A673 (cell line): ENCODE data around the gene CAMK2N2. TPM values are rescaled to one million over a fixed set of nuclear protein-coding genes. Genes with fewer than 3 reads are reported as not detected.

Experiments used
- BruUV-seq: library from RNA; stranded (reverse); fragments of 400-500 nt; replicated peaks from 2 replicates; lab custom pipeline; 2021; lab: Mats Ljungman, UMichigan
- CTCF ChIA-PET: fragments of 300-600 bp; sonication (Branson Sonifier 250); formaldehyde crosslinking; loops from one replicate; lab custom pipeline; 2022; ENCODE audit warnings: antibody characterized with exemption; lab: Charles Lee
- POLR2A ChIA-PET: fragments of 300-600 bp; sonication (Branson Sonifier 250); formaldehyde crosslinking; loops from one replicate; lab custom pipeline; 2022; ENCODE audit warnings: antibody characterized with exemption; ENCODE audit not compliant: low non-redundant PET; lab: Charles Lee
- DNase-seq: peaks from one replicate; pipeline ENCODE4 v3.0.0-alpha.2; 2015; ENCODE audit warnings: low spot score
- H3K27ac ChIP-seq: fragments of 200-600 bp; sonication (generic); 2 replicates; pipeline ENCODE4 v1.5.1; 2016; ENCODE audit warnings: mixed run types, low read depth, mild to moderate bottlenecking, mixed read lengths, antibody characterized with exemption, low read length; ENCODE audit not compliant: poor library complexity, severe bottlenecking
- H3K27me3 ChIP-seq: fragments of 200-600 bp; sonication (generic); replicated peaks from 2 replicates; pipeline ENCODE4 v1.6.1; 2017; ENCODE audit warnings: mixed run types, low read depth, mild to moderate bottlenecking, mixed read lengths, antibody characterized with exemption, low read length; ENCODE audit not compliant: insufficient read depth, poor library complexity
- H3K36me3 ChIP-seq: fragments of 200-600 bp; sonication (generic); 2 replicates; pipeline ENCODE4 v1.6.1; 2016; ENCODE audit warnings: mixed run types, mild to moderate bottlenecking, mixed read lengths, antibody characterized with exemption, low read length; ENCODE audit not compliant: insufficient read depth, poor library complexity, severe bottlenecking
- H3K4me1 ChIP-seq: fragments of 200-600 bp; sonication (generic); 2 replicates; pipeline ENCODE4 v1.6.1; 2017; ENCODE audit warnings: mixed run types, mild to moderate bottlenecking, mixed read lengths, antibody characterized with exemption, low read length; ENCODE audit not compliant: insufficient read depth, poor library complexity, severe bottlenecking
- H3K4me3 ChIP-seq: fragments of 200-600 bp; sonication (generic); 2 replicates; pipeline ENCODE4 v1.5.1; 2016; ENCODE audit warnings: low read depth, mixed run types, mild to moderate bottlenecking, mixed read lengths, low read length; ENCODE audit not compliant: poor library complexity, severe bottlenecking
- H3K9me3 ChIP-seq: fragments of 200-600 bp; sonication (generic); 2 replicates; pipeline ENCODE4 v1.6.1; 2016; ENCODE audit warnings: mixed run types, low read depth, mild to moderate bottlenecking, mixed read lengths, antibody characterized with exemption, low read length; ENCODE audit not compliant: poor library complexity, severe bottlenecking
- EZH2 ChIP-seq: fragments of 200-600 bp; sonication (generic); IDR thresholded peaks from 2 replicates; pipeline ENCODE4 v1.6.1; 2017; ENCODE audit warnings: borderline replicate concordance, low read depth, mild to moderate bottlenecking, mixed read lengths, antibody characterized with exemption, low read length; ENCODE audit not compliant: poor library complexity, severe bottlenecking
- intact Hi-C: fragments of 100-400 bp; cut with micrococcal nuclease; formaldehyde crosslinking; loops from one replicate; pipeline ENCODE4 v1.10.0; 2022; ENCODE audit not compliant: unreplicated experiment
- total RNA-seq: library from RNA; stranded (reverse); gene quantifications from 2 replicates; pipeline ENCODE4 v1.2.3, GENCODE V29; 2021
- TF ChIP-seq, protein P1 (sequence below): fragments of 300-800, 200-600 bp; sonication (generic); conservative IDR thresholded peaks from 2 replicates; pipeline ENCODE4 v1.5.1; 2017; ENCODE audit warnings: low read depth, mild to moderate bottlenecking, antibody characterized with exemption, low read length, moderate library complexity, mixed read lengths

Gene CAMK2N2
- total RNA-seq, 1 experiment from 2014 or later = 1.3 TPM

DNA sequence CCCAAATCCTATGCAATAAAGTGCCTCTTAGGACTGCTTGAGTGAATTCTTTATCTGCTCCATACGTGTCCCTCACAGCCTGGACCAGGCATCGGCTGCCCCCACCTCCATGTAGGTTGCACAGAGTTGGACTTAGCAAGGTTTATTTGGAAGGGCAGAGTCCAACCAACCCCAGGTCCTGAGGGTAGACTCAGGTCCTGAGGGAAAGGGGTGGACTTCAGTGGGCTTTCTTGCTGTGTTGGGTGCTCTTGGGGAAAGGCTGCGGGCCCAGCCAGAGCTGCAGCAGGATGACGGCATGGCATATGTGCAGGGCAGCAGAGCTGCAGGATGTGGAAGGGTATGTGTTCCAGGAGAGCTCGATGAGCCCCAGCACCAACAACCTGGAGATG is 19.1 kb downstream of the CAMK2N2 start:
- DNase-seq = no peak
- no peaks in the 10 kb centered on the region for H3K27me3 ChIP-seq
- no peaks in the 10 kb centered on the region for H3K4me1 ChIP-seq
- intact Hi-C loops = no loop called here
- ChIA-PET CTCF (no interaction called here), POLR2A (interaction anchor here (1.2 kb wide), 1 partner anchor 391 kb away, joined by 6 read pairs; no protein-coding TSS in a partner anchor)
- TF ChIP-seq, protein P1, sequence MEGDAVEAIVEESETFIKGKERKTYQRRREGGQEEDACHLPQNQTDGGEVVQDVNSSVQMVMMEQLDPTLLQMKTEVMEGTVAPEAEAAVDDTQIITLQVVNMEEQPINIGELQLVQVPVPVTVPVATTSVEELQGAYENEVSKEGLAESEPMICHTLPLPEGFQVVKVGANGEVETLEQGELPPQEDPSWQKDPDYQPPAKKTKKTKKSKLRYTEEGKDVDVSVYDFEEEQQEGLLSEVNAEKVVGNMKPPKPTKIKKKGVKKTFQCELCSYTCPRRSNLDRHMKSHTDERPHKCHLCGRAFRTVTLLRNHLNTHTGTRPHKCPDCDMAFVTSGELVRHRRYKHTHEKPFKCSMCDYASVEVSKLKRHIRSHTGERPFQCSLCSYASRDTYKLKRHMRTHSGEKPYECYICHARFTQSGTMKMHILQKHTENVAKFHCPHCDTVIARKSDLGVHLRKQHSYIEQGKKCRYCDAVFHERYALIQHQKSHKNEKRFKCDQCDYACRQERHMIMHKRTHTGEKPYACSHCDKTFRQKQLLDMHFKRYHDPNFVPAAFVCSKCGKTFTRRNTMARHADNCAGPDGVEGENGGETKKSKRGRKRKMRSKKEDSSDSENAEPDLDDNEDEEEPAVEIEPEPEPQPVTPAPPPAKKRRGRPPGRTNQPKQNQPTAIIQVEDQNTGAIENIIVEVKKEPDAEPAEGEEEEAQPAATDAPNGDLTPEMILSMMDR = no peak
- TF ChIP-seq EZH2 = no peak
- no peaks in the 10 kb centered on the region for H3K9me3 ChIP-seq
- no TSS peak for BruUV-seq
- peaks cover 32% of the 10 kb centered on the region for H3K36me3 ChIP-seq
- H3K27ac ChIP-seq = no peak overlapping the region
- no peak overlapping the region for H3K4me3 ChIP-seq

DNA sequence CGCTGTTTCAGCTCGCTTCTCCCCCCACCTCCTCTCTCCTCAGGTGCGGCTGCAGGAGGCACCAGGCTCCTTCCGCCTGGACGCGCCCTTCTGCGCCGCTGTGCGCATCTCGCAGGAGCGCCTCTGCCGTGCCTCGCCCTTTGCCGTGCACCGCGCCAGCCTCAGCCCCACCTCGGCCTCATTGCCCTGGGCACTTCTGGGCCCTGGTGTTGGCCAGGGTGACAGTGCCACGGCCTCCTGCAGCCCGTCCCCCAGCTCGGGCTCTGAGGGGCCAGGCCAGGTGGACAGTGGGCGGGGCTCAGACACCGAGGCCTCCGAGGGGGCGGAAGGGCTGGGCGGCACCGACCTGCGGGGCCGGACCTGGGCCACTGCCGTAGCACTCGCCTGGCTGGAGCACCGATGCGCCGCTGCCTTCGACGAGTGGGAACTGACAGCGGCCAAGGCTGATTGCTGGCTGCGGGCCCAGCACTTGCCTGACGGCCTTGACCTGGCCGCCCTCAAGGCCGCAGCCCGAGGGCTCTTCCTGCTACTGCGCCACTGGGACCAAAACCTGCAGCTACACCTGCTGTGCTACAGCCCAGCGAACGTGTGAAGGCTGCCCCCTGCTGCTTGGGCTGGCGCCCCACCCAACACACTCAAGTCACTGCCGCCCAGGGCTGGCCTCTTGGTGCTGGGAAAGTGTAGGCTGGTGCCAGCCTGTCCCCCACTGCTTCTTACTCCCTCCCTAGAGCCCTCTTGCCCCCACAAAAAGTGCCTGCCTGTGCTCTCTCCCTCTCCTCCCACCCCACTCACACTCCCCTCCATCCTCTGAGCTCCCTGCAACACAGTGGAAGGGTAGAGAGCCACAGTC is 19.7 kb downstream of the CAMK2N2 start:
- intact Hi-C loops = no loop called here
- no peak for DNase-seq

DNA sequence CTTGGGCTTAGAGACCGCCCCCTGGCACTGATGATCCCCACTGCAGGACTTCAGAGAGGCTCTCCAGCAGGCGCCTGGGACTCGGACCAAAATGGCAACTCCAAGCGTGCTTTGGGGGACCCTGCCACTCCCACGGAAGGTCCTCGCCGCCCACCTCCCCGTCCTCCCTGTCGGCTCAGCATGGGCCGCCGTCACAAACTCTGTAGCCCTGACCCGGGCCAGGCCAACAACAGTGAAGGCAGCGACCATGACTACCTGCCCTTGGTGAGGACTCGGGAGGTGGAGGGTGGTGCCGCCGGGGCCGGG is 20.3 kb downstream of the CAMK2N2 start:
- intact Hi-C loops = no loop called here
- Histone ChIP-seq H3K27me3 (no peaks in the 10 kb centered on the region), H3K27ac (no peak overlapping the region), H3K4me3 (no peak overlapping the region), H3K4me1 (no peaks in the 10 kb centered on the region), H3K9me3 (no peaks in the 10 kb centered on the region), H3K36me3 (peaks cover 32% of the 10 kb centered on the region)
- CTCF ChIA-PET = interaction anchor here (0.8 kb wide), 1 partner anchor 13 kb away, joined by 5 read pairs; no protein-coding TSS in a partner anchor
- POLR2A ChIA-PET = no interaction called here
- no TSS peak for BruUV-seq
- TF ChIP-seq EZH2 = no peak
- DNase-seq = no peak

More for the DNA sequence above, 19.7 kb downstream of the CAMK2N2 start:
- Histone ChIP-seq H3K27ac (no peak overlapping the region), H3K9me3 (no peaks in the 10 kb centered on the region), H3K36me3 (peaks cover 32% of the 10 kb centered on the region), H3K27me3 (no peaks in the 10 kb centered on the region), H3K4me3 (no peak overlapping the region), H3K4me1 (no peaks in the 10 kb centered on the region)
- CTCF ChIA-PET = no interaction called here
- no TSS peak for BruUV-seq
- TF ChIP-seq EZH2 = no peak
- TF ChIP-seq, protein P1 = peak; percentile 34; the same call in 1 of the 2 replicates
- POLR2A ChIA-PET = interaction anchor here (1.2 kb wide), 1 partner anchor 391 kb away, joined by 6 read pairs; no protein-coding TSS in a partner anchor
